ENCODE data around the gene LRMDA.

GRCh38 chr10:75806186-75806585 is 374.8 kb downstream of the LRMDA start:
- no peak for TF ChIP-seq MZF1 (tag by site-specific recombination; IDR thresholded peaks at IDR 0.05; ENCODE audit: borderline replicate concordance)
- no peak for TF ChIP-seq ZNF629 (tag by site-specific recombination; IDR thresholded peaks at IDR 0.05)
- TF ChIP-seq ZBTB8A (tag by site-specific recombination; IDR thresholded peaks at IDR 0.05): no peak
- TF ChIP-seq, protein P1, sequence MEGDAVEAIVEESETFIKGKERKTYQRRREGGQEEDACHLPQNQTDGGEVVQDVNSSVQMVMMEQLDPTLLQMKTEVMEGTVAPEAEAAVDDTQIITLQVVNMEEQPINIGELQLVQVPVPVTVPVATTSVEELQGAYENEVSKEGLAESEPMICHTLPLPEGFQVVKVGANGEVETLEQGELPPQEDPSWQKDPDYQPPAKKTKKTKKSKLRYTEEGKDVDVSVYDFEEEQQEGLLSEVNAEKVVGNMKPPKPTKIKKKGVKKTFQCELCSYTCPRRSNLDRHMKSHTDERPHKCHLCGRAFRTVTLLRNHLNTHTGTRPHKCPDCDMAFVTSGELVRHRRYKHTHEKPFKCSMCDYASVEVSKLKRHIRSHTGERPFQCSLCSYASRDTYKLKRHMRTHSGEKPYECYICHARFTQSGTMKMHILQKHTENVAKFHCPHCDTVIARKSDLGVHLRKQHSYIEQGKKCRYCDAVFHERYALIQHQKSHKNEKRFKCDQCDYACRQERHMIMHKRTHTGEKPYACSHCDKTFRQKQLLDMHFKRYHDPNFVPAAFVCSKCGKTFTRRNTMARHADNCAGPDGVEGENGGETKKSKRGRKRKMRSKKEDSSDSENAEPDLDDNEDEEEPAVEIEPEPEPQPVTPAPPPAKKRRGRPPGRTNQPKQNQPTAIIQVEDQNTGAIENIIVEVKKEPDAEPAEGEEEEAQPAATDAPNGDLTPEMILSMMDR (tag by site-specific recombination; IDR thresholded peaks at IDR 0.05): no peak
- no peak for TF ChIP-seq ZNF274 (IDR thresholded peaks at IDR 0.05; ENCODE audit: low read length)
- TF ChIP-seq ZNF274 (tag by site-specific recombination; IDR thresholded peaks at IDR 0.05; ENCODE audit: borderline replicate concordance): no peak
- no peak for TF ChIP-seq SP2 (tag by site-specific recombination; IDR thresholded peaks at IDR 0.05)
- no peak for TF ChIP-seq RBAK (tag by site-specific recombination; IDR thresholded peaks at IDR 0.05)
- no peak for TF ChIP-seq FEZF1 (tag by site-specific recombination; IDR thresholded peaks at IDR 0.05)
- TF ChIP-seq YY1 (tag by site-specific recombination; IDR thresholded peaks at IDR 0.05): no peak
- TF ChIP-seq REST (tag by site-specific recombination; IDR thresholded peaks at IDR 0.05): no peak
- TF ChIP-seq TCF7L2 (IDR thresholded peaks at IDR 0.05; ENCODE audit: borderline replicate concordance, low read depth, low read length): no peak
- TF ChIP-seq KLF7 (tag by site-specific recombination; IDR thresholded peaks at IDR 0.05; ENCODE audit: borderline replicate concordance): no peak
- no peak for TF ChIP-seq ZNF510 (tag by site-specific recombination; IDR thresholded peaks at IDR 0.05; ENCODE audit: insufficient replicate concordance)
